Measurements from ENCODE around the gene USB1. TPM values are rescaled to one million over a fixed set of nuclear protein-coding genes. Genes with fewer than 3 reads are reported as not detected.

The USB1 gene
- total and polyA plus RNA-seq, 4 donors = 14.7 to 72.7 (median 38.7) TPM

DNA sequence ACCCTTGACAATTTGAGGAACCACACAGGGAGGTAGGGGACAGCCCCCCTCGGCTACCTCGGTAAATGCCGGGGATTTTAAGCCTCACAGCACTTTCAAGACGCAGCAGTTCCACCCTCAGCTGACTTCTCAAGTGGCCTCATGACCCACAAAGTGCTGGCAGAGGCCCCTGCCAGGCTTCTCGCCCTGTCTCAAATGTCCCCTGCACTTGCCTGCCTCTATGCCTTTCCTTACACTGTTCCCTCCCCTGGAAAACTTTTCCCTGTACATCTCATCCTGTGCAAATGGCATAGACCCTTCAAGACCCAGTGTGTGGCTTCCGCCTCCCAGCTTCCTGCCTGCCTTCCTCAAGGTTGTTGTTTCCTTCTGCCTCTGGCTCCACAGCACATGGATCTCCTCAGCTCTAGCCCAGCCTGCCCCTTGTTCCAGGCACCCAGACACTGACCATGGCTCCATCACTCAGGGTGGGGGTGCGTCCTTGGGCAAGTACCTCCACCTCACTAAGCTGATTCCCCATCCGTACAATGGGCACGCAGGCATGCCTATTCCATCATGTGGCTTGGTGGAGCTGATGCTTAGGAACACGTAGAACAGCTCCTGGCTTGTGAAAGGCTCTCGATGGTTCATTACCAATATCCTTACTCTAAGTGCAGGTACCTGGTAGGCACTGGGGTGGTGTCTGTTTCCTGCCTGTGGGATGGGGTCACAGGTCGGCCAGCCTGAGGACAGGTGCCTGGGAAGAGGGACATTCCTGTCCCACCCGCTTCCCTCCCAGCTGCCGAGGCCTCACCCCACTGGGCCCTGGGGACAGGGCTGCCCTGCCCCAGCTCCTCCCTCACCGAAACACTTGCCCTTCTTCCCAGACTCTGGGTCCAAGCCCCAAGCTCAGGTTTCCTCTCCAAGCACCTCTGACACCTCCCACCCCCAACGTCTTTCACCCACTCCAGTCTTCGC is 48.3 kb downstream of the USB1 start:
- H3K4me3 ChIP-seq = no peak overlapping the region
- H3K36me3 ChIP-seq (ENCODE audit: control insufficient read depth in 4 of 4, insufficient read depth in 4 of 4, low read length in 4 of 4) = peaks cover 0 to 3% (median 0%) of the 10 kb centered on the region in 4 donors
- H3K9ac ChIP-seq (ENCODE audit: insufficient read depth in 1 of 2, low read length in 2 of 2) = no peak overlapping the region
- peaks cover 0 to 15% (median 4%) of the 10 kb centered on the region in 5 donors for H3K4me1 ChIP-seq (ENCODE audit: control insufficient read depth in 5 of 5, insufficient read depth in 5 of 5, low read length in 5 of 5)
- H3K27me3 ChIP-seq (ENCODE audit: control insufficient read depth in 3 of 3, insufficient read depth in 3 of 3, low read length in 2 of 3) = no peaks in the 10 kb centered on the region
- 68 to 79% methylated on average over 17 of the region's 17 CpGs for WGBS, 2 donors
- ATAC-seq (ENCODE audit: insufficient read depth, low FRiP score) = no peak
- no peaks in the 10 kb centered on the region for H3K9me3 ChIP-seq (ENCODE audit: control insufficient read depth in 4 of 4, insufficient read depth in 3 of 4, low read length in 3 of 4)
- peak overlapping the region in 1 of 2 donors; percentile 7 for H3K27ac ChIP-seq (ENCODE audit: low read depth in 1 of 2, low read length in 1 of 2)
- DNase-seq = no peak
- TF ChIP-seq, protein P1, sequence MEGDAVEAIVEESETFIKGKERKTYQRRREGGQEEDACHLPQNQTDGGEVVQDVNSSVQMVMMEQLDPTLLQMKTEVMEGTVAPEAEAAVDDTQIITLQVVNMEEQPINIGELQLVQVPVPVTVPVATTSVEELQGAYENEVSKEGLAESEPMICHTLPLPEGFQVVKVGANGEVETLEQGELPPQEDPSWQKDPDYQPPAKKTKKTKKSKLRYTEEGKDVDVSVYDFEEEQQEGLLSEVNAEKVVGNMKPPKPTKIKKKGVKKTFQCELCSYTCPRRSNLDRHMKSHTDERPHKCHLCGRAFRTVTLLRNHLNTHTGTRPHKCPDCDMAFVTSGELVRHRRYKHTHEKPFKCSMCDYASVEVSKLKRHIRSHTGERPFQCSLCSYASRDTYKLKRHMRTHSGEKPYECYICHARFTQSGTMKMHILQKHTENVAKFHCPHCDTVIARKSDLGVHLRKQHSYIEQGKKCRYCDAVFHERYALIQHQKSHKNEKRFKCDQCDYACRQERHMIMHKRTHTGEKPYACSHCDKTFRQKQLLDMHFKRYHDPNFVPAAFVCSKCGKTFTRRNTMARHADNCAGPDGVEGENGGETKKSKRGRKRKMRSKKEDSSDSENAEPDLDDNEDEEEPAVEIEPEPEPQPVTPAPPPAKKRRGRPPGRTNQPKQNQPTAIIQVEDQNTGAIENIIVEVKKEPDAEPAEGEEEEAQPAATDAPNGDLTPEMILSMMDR (IDR thresholded peaks at IDR 0.05; ENCODE audit: control extremely low read depth, extremely low read depth) = no peak

DNA sequence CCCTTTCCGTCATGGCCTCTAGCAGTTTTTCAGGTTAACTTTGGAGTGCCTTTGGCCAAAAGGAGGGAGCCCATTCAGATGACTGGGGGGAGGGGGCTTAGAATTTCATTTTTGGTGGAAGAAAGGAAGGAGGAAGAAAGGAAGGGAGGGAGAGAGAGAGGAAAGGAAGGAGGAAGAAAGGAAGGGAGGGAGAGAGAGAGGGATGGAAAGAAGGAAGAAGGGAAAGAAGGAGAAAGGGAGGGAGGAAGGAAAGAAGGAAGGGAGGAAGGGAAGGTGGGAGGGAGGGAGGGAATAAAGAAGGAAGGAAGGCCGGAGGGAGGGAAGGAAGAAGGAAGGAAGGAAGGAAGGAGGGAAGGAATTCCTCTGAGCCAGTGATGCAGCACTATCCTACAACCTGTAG is 50.1 kb downstream of the USB1 start:
- Histone ChIP-seq H3K9ac (ENCODE audit: insufficient read depth in 1 of 2, low read length in 2 of 2) (no peak overlapping the region), H3K4me3 (no peak overlapping the region), H3K27ac (ENCODE audit: low read depth in 1 of 2, low read length in 1 of 2) (no peak overlapping the region), H3K4me1 (ENCODE audit: control insufficient read depth in 5 of 5, insufficient read depth in 5 of 5, low read length in 5 of 5) (peaks cover 0 to 15% (median 4%) of the 10 kb centered on the region in 5 donors), H3K36me3 (ENCODE audit: control insufficient read depth in 4 of 4, insufficient read depth in 4 of 4, low read length in 4 of 4) (no peaks in the 10 kb centered on the region), H3K27me3 (ENCODE audit: control insufficient read depth in 3 of 3, insufficient read depth in 3 of 3, low read length in 2 of 3) (no peaks in the 10 kb centered on the region), H3K9me3 (ENCODE audit: control insufficient read depth in 4 of 4, insufficient read depth in 3 of 4, low read length in 3 of 4) (no peaks in the 10 kb centered on the region)
- no peak for DNase-seq
- 73 to 75% methylated on average over 2 of the region's 2 CpGs for WGBS, 2 donors
- no peak for ATAC-seq (ENCODE audit: insufficient read depth, low FRiP score)
- TF ChIP-seq, protein P1 (IDR thresholded peaks at IDR 0.05; ENCODE audit: control extremely low read depth, extremely low read depth) = no peak

DNA sequence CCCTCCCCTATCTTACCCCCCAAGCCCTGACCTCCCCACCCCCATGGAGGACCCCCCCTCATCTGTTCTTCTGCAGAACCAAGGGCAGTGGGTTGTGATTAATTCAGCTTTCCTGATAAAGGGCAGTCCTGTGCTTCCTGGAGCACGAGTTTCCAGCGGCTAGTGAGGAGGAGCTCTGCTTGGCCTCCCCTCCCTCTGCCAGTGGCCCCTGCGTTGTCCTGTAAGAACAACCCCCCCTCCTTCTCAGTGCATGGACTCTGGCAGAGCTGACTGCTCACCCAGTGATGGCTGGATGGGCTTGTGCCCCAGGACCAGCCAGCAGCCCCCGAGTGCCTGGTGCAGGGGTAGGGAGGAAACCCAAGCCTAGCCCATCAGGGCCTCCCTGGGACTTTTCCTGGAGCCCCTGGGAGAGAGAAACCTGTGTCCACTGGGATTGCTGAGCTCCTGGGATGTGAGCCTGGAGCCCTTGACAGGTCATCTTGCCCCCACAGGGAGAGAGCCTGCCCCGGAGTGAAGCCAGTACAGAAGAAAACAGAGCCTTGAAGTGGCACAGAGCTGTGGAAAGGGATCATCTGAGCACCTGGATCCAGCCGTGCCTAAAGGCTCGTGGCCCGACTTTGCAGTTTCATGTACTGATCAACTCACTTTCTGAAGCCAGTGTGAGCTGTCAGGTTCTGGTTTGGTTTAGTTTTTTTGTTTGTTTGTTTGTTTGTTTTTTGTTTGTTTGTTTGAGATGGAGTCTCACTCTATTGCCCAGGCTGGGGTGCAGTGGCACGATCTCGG is 50.8 kb downstream of the USB1 start:
- Histone ChIP-seq H3K4me3 (no peak overlapping the region), H3K4me1 (ENCODE audit: control insufficient read depth in 5 of 5, insufficient read depth in 5 of 5, low read length in 5 of 5) (peaks cover 0 to 14% (median 0%) of the 10 kb centered on the region in 5 donors), H3K9me3 (ENCODE audit: control insufficient read depth in 4 of 4, insufficient read depth in 3 of 4, low read length in 3 of 4) (no peaks in the 10 kb centered on the region), H3K9ac (ENCODE audit: insufficient read depth in 1 of 2, low read length in 2 of 2) (no peak overlapping the region), H3K27ac (ENCODE audit: low read depth in 1 of 2, low read length in 1 of 2) (no peak overlapping the region), H3K36me3 (ENCODE audit: control insufficient read depth in 4 of 4, insufficient read depth in 4 of 4, low read length in 4 of 4) (no peaks in the 10 kb centered on the region), H3K27me3 (ENCODE audit: control insufficient read depth in 3 of 3, insufficient read depth in 3 of 3, low read length in 2 of 3) (no peaks in the 10 kb centered on the region)
- DNase-seq (no peak), ATAC-seq (ENCODE audit: insufficient read depth, low FRiP score) (no peak)
- WGBS, 2 donors = 72 to 80% methylated on average over 10 of the region's 10 CpGs
- TF ChIP-seq, protein P1 (IDR thresholded peaks at IDR 0.05; ENCODE audit: control extremely low read depth, extremely low read depth) = no peak
